Stimulated activated naive B cell treated with anti-CD40 and anti-IgM and Interleukin-4, amounts not matched to agents 10 μg/mL and 1 μg/mL and 100 μg/mL, for 72 hours (primary cell): ENCODE data around the gene MROH7.

ENCODE experiments used
- ATAC-seq, 2 donors: fragments of 150-1000 bp; cut with Tn5 transposase; replicated peaks; 2 replicates each; pipeline ENCODE4 v1.10.0; 2021; ENCODE audit warnings: moderate library complexity in 1 of 2
- DNase-seq: peaks from one replicate; pipeline ENCODE4 v3.0.0; 2021
- H3K27ac Mint-ChIP-seq: one replicate; pipeline ENCODE4 v1.8.0; 2022; ENCODE audit warnings: mild to moderate bottlenecking, mixed read lengths
- H3K27me3 Mint-ChIP-seq, 2 donors: one replicate each; pipeline ENCODE4 v1.8.0; 2022; ENCODE audit warnings: mixed read lengths in 2 of 2
- H3K36me3 Mint-ChIP-seq, 2 donors: one replicate each; pipeline ENCODE4 v1.8.0; 2022; ENCODE audit warnings: mixed read lengths in 2 of 2, mild to moderate bottlenecking in 1 of 2
- H3K4me1 Mint-ChIP-seq, 2 donors: one replicate each; pipeline ENCODE4 v1.8.0; 2022; ENCODE audit warnings: mixed read lengths in 2 of 2, mild to moderate bottlenecking in 1 of 2
- H3K4me3 Mint-ChIP-seq, 2 donors: one replicate each; pipeline ENCODE4 v1.8.0; 2022; ENCODE audit warnings: mild to moderate bottlenecking in 2 of 2, mixed read lengths in 2 of 2, moderate library complexity in 1 of 2
- H3K9me3 Mint-ChIP-seq, 2 donors: one replicate each; pipeline ENCODE4 v1.8.0; 2022; ENCODE audit warnings: mixed read lengths in 2 of 2, mild to moderate bottlenecking in 1 of 2

Gene MROH7

DNA sequence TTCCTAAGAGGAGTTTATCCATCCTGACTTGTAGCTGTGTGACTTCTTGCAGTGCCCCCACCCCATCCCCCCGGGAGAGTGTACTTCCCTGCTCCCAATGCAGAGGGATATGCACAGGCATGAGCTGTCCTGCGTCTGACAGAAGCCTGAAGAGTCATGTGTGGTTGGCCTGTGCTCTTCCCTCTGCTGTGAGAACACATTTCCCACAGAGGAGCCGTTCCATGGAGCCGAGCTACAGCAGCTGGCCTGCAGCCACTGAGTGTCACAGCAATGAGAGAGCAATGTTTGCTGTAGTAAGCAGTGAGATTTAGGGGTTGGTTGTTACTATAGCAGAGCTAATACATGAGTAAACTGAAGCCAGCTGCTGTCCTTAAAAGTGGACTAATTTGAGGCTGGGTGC is 100.7 kb downstream of the MROH7 start:
- DNase-seq: no peak
- Mint-ChIP-seq H3K9me3 (no peaks in the 10 kb centered on the region), H3K4me1 (peaks cover 0 to 3% of the 10 kb centered on the region in 2 donors), H3K27me3 (no peaks in the 10 kb centered on the region), H3K36me3 (peaks cover 39 to 56% of the 10 kb centered on the region in 2 donors), H3K4me3 (no peak overlapping the region), H3K27ac (no peak overlapping the region)
- ATAC-seq: no peak

DNA sequence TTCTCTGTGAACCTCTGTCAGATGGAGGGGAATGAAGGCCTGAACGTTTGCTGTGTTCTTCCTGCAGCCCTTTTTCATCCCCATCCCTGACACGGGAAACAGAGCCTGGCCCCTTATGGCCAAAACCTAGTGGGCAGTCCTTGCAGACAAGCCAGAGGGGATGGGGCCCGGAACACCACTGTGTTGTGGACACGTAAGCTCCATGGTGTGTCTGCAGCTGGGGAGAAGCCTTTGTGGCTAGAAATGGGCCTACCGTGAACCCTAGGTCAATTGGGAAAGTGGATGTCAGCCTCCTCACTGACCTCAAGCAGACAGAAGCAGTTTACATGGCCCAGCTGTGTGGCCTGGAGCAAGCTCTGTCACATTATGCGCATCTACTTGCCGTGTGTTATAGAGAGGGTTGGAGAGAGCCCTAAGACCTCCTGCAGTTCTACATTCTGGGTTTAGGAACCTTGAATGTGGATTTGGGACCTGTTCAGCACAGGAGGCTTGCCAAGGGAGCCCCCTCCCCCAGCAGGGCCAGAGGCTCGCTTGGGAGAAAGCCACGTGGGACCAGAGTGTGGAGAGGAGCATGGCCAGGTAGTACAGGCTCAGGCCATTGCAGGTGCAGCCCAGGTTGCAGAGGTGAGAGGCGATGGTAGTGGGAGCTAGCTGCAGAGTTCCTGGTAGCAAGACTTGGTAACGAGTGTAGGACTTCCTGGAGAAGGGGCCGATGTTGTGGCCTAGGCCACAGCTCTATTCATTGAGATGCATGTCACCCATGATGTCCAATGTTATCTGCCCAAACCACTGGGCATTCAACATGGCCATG is 102.0 kb downstream of the MROH7 start:
- H3K27me3 Mint-ChIP-seq: no peaks in the 10 kb centered on the region
- H3K4me1 Mint-ChIP-seq: peaks cover 0 to 3% of the 10 kb centered on the region in 2 donors
- no peak for DNase-seq

DNA sequence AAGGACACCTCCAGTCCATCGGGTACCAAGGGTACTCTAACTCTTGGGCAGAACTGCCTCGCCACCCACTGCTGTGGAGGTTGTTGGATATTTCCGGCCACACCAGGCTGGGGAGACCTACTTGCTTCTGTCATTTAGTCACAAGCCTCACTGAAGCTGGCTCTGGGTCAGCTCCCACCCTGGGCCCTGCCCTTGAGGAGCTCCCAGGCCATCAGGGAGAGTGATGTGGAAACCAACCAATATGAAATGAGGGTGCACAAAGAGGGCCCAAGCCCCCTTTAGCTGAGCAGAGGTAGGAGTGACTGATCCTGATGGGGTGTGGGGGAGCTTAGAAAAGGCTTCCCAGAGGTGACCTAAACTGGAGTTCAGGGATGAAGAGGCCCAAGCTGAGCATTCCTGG is 103.1 kb downstream of the MROH7 start:
- ATAC-seq (no peak), DNase-seq (no peak)
- H3K27me3 Mint-ChIP-seq: no peaks in the 10 kb centered on the region
- H3K36me3 Mint-ChIP-seq: peaks cover 30 to 37% of the 10 kb centered on the region in 2 donors
- H3K9me3 Mint-ChIP-seq: no peaks in the 10 kb centered on the region
- no peak overlapping the region for H3K27ac Mint-ChIP-seq
- peaks cover 0 to 3% of the 10 kb centered on the region in 2 donors for H3K4me1 Mint-ChIP-seq
- no peak overlapping the region for H3K4me3 Mint-ChIP-seq

More for the DNA sequence above, 102.0 kb downstream of the MROH7 start:
- Mint-ChIP-seq H3K9me3 (no peaks in the 10 kb centered on the region), H3K27ac (peak overlapping the region; percentile 78), H3K36me3 (peaks cover 33 to 44% of the 10 kb centered on the region in 2 donors), H3K4me3 (no peak overlapping the region)
- ATAC-seq: no peak

DNA sequence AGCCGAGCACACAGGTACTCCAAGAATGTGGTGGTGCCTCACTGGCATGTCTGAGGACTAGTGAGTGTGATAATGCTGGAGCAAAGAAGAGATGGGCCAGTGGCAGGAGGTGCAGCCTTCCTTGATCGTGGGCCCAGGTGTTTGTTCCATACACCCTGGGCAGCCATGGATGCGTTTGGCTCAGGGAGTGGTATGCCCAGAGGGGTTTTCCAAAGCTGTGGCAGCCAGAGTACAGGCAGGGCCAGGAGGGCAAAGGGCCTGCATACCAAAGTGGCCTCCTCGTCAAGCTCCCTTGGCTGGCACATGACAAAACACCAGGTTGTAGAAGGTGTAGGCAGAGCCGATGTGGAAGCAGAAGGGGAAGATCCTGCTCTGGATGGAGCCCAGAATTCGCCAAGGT is 103.7 kb downstream of the MROH7 start:
- H3K27ac Mint-ChIP-seq: no peak overlapping the region
- ATAC-seq: no peak
- peaks cover 30 to 32% of the 10 kb centered on the region in 2 donors for H3K36me3 Mint-ChIP-seq
- H3K27me3 Mint-ChIP-seq: no peaks in the 10 kb centered on the region
- peaks cover 0 to 3% of the 10 kb centered on the region in 2 donors for H3K4me1 Mint-ChIP-seq
- H3K4me3 Mint-ChIP-seq: no peak overlapping the region
- no peak for DNase-seq
- no peaks in the 10 kb centered on the region for H3K9me3 Mint-ChIP-seq

DNA sequence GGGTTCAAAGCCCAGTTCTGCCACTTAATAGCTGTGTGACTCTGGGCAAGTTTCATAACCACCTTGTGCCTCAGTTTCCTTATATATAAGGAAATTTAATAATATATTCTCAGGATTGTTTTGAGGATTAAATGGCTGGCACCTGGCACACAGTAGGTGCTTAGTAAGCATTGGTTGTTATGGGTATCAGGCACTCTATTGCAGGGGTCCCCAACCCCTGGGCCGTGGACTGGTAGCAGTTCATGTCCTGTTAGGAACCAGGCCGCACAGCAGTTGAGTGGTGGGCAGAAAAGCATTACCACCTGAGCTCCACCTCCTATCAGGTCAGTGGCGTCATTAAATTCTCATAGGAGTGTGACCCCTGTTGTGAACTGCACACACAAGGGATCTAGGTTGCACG is 104.3 kb downstream of the MROH7 start:
- Mint-ChIP-seq H3K4me1 (peaks cover 0 to 3% of the 10 kb centered on the region in 2 donors), H3K36me3 (peaks cover 28 to 32% of the 10 kb centered on the region in 2 donors), H3K27me3 (no peaks in the 10 kb centered on the region), H3K9me3 (no peaks in the 10 kb centered on the region), H3K4me3 (no peak overlapping the region), H3K27ac (no peak overlapping the region)
- DNase-seq: no peak
- no peak for ATAC-seq

DNA sequence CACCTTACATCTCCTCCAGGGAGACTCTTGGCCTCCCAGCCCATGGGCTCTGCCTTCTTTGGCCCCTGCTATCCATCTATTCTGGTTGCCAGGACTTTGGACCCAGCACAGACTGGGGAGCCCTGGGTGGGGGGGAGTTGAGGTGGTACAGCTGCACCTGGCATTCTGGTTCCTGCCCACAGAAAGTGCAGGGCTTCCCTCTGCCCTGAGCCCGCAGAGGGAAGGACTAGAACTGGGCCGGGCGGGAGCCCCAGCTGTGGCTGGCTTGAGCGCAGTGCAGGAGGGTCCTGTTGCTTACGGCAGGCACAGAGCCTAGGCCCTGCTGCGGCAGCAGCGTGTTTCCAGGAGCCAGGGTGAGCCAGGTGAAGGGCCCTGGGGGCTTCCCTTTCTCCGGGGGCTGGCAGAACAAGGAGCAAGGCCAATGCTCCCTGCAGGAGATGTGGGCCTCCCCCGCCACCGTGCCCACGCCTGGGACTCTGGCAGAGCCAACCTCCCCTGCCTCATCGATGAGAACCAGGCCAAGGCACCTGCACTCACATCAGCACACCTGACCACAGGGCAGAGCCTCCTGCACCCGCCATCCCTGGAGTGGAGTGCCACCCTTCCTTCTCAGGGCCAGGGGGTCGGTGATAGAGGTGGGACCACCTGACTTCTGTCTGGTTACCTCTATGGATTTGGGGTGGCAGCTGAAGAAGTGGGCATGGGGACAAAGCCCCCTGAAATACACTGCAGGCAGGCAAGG is 106.7 kb downstream of the MROH7 start:
- Mint-ChIP-seq H3K9me3 (no peaks in the 10 kb centered on the region), H3K4me1 (no peaks in the 10 kb centered on the region), H3K27me3 (no peaks in the 10 kb centered on the region), H3K4me3 (no peak overlapping the region), H3K27ac (no peak overlapping the region), H3K36me3 (peaks cover 12 to 16% of the 10 kb centered on the region in 2 donors)
- DNase-seq: no peak
- ATAC-seq: no peak

DNA sequence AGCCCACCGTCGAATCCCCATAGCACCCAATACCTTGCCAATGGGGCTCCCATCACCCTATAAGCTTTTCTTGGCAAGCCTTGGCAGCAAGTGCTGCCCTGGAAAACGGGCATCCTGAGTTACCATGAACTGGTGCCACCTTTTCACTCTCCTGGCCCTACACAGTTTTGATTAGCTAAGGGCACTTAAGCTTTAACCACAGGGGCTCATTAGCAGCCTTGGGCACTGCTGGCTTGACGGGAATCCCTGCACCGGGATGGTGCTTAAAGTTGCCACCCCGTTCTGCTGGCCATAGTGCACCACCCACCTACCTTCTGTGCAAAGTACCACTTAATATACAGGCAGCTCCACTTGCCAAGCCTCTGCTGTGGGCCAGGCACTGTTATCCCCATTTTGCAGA is 109.0 kb downstream of the MROH7 start:
- no peak overlapping the region for H3K4me3 Mint-ChIP-seq
- no peaks in the 10 kb centered on the region for H3K9me3 Mint-ChIP-seq
- H3K27me3 Mint-ChIP-seq: no peaks in the 10 kb centered on the region
- ATAC-seq: no peak
- no peak for DNase-seq
- H3K27ac Mint-ChIP-seq: no peak overlapping the region
- H3K4me1 Mint-ChIP-seq: no peaks in the 10 kb centered on the region
- H3K36me3 Mint-ChIP-seq: peaks cover 0 to 7% of the 10 kb centered on the region in 2 donors

DNA sequence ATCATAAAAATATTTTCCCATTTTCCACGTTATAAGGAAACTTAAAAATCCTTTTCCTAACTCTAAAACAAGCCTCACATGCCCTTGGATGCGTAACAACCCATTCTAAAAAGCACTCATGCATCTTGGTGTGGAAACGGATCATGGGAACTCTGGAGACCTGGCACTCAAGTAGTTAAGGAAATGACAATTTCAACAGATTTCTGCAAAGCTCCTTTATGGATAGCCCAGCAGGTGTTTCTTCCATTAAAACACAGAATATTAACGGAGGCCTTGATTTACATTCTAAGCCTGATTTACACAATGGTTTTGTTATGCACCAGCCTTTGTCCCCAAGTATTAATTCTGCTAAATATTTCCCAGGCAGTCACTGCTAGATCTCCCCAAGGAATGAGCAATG is 109.8 kb downstream of the MROH7 start:
- H3K4me3 Mint-ChIP-seq: no peak overlapping the region
- H3K27me3 Mint-ChIP-seq: no peaks in the 10 kb centered on the region
- DNase-seq: no peak
- peaks cover 0 to 4% of the 10 kb centered on the region in 2 donors for H3K4me1 Mint-ChIP-seq
- no peak overlapping the region for H3K27ac Mint-ChIP-seq
- H3K9me3 Mint-ChIP-seq: no peaks in the 10 kb centered on the region
- ATAC-seq: no peak
- H3K36me3 Mint-ChIP-seq: peaks cover 6 to 9% of the 10 kb centered on the region in 2 donors

DNA sequence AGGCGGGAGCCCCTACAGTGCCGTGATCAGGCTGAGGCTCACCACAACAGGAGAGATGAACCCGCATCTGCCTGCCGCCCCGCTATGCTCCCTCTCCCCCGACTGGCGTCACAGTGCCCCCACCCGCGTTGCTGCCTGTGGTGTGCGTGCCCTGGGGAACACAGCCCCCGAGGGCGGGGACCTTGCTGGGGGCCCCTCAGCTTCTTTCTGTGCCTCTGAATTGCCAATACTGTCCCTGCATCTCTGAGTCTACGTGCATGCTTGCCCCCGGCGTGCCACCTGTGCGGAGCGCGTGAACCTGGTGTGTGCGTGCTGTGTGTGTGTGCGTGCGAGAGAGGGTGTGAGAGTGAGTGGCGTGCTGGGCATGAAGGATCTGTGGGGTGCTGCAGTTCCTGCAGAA is 112.5 kb downstream of the MROH7 start:
- Mint-ChIP-seq H3K36me3 (peaks cover 17 to 23% of the 10 kb centered on the region in 2 donors), H3K4me3 (no peak overlapping the region), H3K9me3 (no peaks in the 10 kb centered on the region), H3K4me1 (peaks cover 0 to 4% of the 10 kb centered on the region in 2 donors), H3K27ac (peak overlapping the region; percentile 31), H3K27me3 (no peaks in the 10 kb centered on the region)
- no peak for ATAC-seq
- no peak for DNase-seq

DNA sequence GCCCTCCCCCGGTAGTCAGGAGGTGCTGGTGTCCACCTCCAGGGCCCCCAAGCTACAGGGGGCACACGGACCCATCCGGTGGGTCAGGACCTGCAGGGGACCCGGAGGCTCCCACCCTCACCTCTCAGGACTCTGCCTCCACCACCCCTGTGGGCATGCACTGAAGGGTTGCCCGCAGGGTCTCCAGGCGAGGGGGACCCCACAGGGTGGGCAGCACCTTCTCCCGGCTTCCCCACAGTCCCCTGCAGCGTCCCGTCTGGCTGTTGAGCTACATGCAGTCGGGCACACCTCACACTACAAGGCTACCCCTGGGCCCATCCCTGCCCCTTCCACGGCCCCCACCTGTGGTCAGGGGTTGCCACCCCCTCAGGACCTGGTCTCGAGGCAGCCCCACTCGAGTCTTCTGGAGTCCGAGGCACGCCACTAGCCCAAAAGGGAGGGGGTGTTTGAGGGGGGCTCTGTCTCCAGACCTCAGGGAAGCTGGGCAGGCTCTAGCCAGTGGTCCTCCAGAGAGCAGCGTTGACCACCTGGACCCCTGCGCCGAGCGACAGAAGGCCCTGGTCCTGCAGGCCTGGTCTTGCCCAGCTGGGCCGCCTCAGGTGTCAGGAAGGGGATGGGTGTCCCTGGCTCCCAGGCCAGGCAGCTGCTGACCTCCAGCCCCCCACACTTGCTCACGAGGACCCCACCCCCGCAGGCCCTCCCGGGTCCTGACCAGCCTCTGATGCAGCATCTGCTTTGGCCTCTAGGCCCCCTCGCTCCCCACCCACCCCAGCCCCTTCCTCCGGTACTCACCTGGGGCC is 113.1 kb downstream of the MROH7 start:
- H3K9me3 Mint-ChIP-seq: no peaks in the 10 kb centered on the region
- H3K4me3 Mint-ChIP-seq: no peak overlapping the region

DNA sequence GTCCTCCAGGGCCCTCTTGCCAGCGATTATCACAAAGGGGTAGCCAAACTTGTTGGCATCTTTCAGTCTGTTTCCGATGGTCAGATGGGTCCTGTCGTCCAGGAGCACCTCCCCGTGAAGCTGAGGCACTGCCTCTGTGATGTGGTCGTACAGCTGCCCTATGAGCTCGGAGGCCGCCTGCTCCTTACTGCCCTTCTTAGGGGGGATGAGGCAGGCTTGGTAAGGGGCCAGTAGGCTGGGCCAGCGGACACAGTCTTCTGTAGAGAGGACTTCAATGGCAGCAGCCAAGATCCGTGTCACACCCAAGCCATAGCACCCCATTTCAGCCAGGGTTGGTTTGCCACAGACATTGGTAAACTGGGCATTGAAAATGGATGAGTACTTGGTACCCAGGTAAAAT is 116.2 kb downstream of the MROH7 start:
- Mint-ChIP-seq H3K36me3 (peaks cover 17 to 29% of the 10 kb centered on the region in 2 donors), H3K9me3 (no peaks in the 10 kb centered on the region), H3K27me3 (no peaks in the 10 kb centered on the region), H3K27ac (no peak overlapping the region), H3K4me1 (peaks cover 7 to 9% of the 10 kb centered on the region in 2 donors), H3K4me3 (no peak overlapping the region)
- DNase-seq: no peak
- ATAC-seq: no peak

More for the DNA sequence above, 113.1 kb downstream of the MROH7 start:
- H3K27ac Mint-ChIP-seq: no peak overlapping the region
- H3K4me1 Mint-ChIP-seq: peaks cover 0 to 4% of the 10 kb centered on the region in 2 donors
- ATAC-seq: no peak
- H3K36me3 Mint-ChIP-seq: peaks cover 17 to 27% of the 10 kb centered on the region in 2 donors
- H3K27me3 Mint-ChIP-seq: no peaks in the 10 kb centered on the region
- DNase-seq: no peak

DNA sequence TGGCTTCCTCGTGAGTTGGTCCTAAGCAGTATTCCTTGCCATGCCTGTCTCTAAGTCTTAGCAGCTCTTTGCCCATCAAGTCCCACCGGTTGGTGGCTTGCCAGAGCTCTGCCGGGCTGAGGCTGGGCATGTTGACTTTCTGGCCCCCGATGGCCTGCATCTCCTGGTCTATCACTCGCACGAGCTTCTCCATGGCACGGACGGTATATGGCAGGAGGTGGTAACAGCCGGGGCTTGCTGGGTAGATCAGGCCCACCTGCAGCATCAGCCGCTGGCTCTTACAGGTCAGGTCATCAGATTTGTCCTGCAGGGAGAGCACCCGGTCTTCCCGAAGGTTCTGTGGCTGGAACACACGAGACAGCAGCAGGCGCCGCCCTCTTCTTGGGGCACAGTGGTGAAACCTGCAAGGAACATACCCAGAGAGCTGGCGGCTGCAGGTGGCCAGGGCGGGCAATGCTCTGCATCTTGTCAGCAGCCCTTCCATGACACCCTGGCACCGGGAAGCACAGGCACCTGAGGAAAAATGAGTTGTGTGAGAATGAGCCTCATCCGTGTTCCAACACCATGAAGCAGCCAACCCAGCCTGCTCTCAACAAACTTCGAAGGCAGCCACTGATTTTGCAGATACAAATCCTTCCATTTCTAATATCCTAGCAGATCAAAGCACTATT is 117.2 kb downstream of the MROH7 start:
- no peak overlapping the region for H3K27ac Mint-ChIP-seq
- no peak overlapping the region for H3K4me3 Mint-ChIP-seq
- peaks cover 13 to 17% of the 10 kb centered on the region in 2 donors for H3K4me1 Mint-ChIP-seq
- no peaks in the 10 kb centered on the region for H3K27me3 Mint-ChIP-seq
- no peaks in the 10 kb centered on the region for H3K9me3 Mint-ChIP-seq
- no peak for ATAC-seq
- DNase-seq: no peak
- H3K36me3 Mint-ChIP-seq: peaks cover 17 to 29% of the 10 kb centered on the region in 2 donors
